BLaER1 treated with 17β-estradiol and CSF1 and Interleukin-3, amounts not matched to agents 10 nM and 100 nM (cell line): ENCODE results near the gene FOXRED1.

Experiments
- H3K27ac ChIP-seq, 11 experiments: shearing (Covaris generic); formaldehyde crosslinking; 2 replicates each; pipeline ENCODE4 v1.8.1; 2022
- H3K27me3 ChIP-seq, 11 experiments: shearing (Covaris generic); formaldehyde crosslinking; 2 replicates each; pipeline ENCODE4 v1.8.1; 2022
- H3K36me3 ChIP-seq, 11 experiments: shearing (Covaris generic); formaldehyde crosslinking; 2 replicates each; pipeline ENCODE4 v1.8.1; 2022
- H3K4me1 ChIP-seq, 10 experiments: shearing (Covaris generic); formaldehyde crosslinking; 2 replicates each; pipeline ENCODE4 v1.8.1; 2022
- H3K4me2 ChIP-seq, 11 experiments: shearing (Covaris generic); formaldehyde crosslinking; 2 replicates each; pipeline ENCODE4 v1.8.1; 2022
- H3K4me3 ChIP-seq, 10 experiments: shearing (Covaris generic); formaldehyde crosslinking; 2 replicates each; pipeline ENCODE4 v1.8.1; 2022
- H3K9ac ChIP-seq, 11 experiments: shearing (Covaris generic); formaldehyde crosslinking; 2 replicates each; pipeline ENCODE4 v1.8.1; 2022
- H3K9me3 ChIP-seq, 11 experiments: shearing (Covaris generic); formaldehyde crosslinking; replicated peaks in 1 of 11; 2 replicates each; pipeline ENCODE4 v1.8.1; 2022
- H4K20me1 ChIP-seq, 11 experiments: shearing (Covaris generic); formaldehyde crosslinking; 2 replicates each; pipeline ENCODE4 v1.8.1; 2022
- Cebpa-rat ChIP-seq, 11 experiments: shearing (Covaris generic); IDR thresholded peaks; 2 replicates each; pipeline ENCODE4 v1.8.1; 2022

Gene FOXRED1

GRCh38 chr11:126281666-126282175 lies 12.8 kb downstream of the FOXRED1 start:
- Histone ChIP-seq H3K4me3 (peak overlapping the region in 9 of 10 experiments; percentile 69 to 87 (median 75); a peak in 14 of 20 replicates), H3K4me1 (peaks cover 43 to 62% (median 50%) of the 10 kb centered on the region in 10 experiments), H3K27ac (peak overlapping the region in 7 of 11 experiments; percentile 82 to 94 (median 86); a peak in 10 of 22 replicates), H3K9me3 (no peaks in the 10 kb centered on the region), H3K27me3 (no peaks in the 10 kb centered on the region), H3K9ac (peak overlapping the region in 9 of 11 experiments; percentile 83 to 92 (median 89); a peak in 13 of 22 replicates), H3K4me2 (peak overlapping the region; percentile 85 to 97 (median 93)), H3K36me3 (peaks cover 13 to 33% (median 27%) of the 10 kb centered on the region in 11 experiments), H4K20me1 (peaks cover 0 to 7% (median 0%) of the 10 kb centered on the region in 11 experiments; a peak in 1 of 22 replicates)
- TF ChIP-seq Cebpa-rat (IDR thresholded peaks at IDR 0.05), result no peak

GRCh38 chr11:126282361-126282735 lies 13.4 kb downstream of the FOXRED1 start:
- H3K9ac ChIP-seq, result peak overlapping the region; percentile 83 to 92 (median 88)
- H3K27ac ChIP-seq, result peak overlapping the region; percentile 81 to 94 (median 85)
- H3K9me3 ChIP-seq, result no peaks in the 10 kb centered on the region

GRCh38 chr11:126282736-126283591 lies 14.0 kb downstream of the FOXRED1 start, which contains the start of gene TIRAP:
Gene TIRAP, plus strand, starts transcription at chr11:126283093. Its CDS starts 7,802 bp downstream, at chr11:126290895.
- Histone ChIP-seq H3K9me3 (no peaks in the 10 kb centered on the region), H3K36me3 (peaks cover 4 to 26% (median 15%) of the 10 kb centered on the region in 11 experiments; a peak in 19 of 22 replicates), H3K27me3 (no peaks in the 10 kb centered on the region), H3K4me2 (peak within 1 kb of the TSS; percentile 85 to 97 (median 93)), H4K20me1 (peaks cover 0 to 7% (median 0%) of the 10 kb centered on the region in 11 experiments; a peak in 2 of 22 replicates), H3K4me3 (peak within 1 kb of the TSS; percentile 69 to 87 (median 75)), H3K9ac (peak within 1 kb of the TSS; percentile 83 to 92 (median 88)), H3K27ac (peak within 1 kb of the TSS; percentile 81 to 94 (median 85)), H3K4me1 (peaks cover 43 to 62% (median 50%) of the 10 kb centered on the region in 10 experiments)
- no peak for TF ChIP-seq Cebpa-rat (IDR thresholded peaks at IDR 0.05)

More at GRCh38 chr11:126282361-126282735, 13.4 kb downstream of the FOXRED1 start:
- H3K4me2 ChIP-seq, result peak overlapping the region; percentile 85 to 97 (median 93)
- H3K4me1 ChIP-seq, result peaks cover 43 to 62% (median 50%) of the 10 kb centered on the region in 10 experiments
- no peak for TF ChIP-seq Cebpa-rat (IDR thresholded peaks at IDR 0.05)
- peaks cover 6 to 26% (median 21%) of the 10 kb centered on the region in 11 experiments for H3K36me3 ChIP-seq
- H3K27me3 ChIP-seq, result no peaks in the 10 kb centered on the region
- H4K20me1 ChIP-seq, result peaks cover 0 to 7% (median 0%) of the 10 kb centered on the region in 11 experiments; a peak in 1 of 22 replicates
- peak overlapping the region; percentile 69 to 87 (median 75) for H3K4me3 ChIP-seq

- TF ChIP-seq Cebpa-rat (IDR thresholded peaks at IDR 0.05), result no peak
- H3K4me2 ChIP-seq, result peak overlapping the region; percentile 85 to 97 (median 93); a peak in 21 of 22 replicates
These were observed 15.9 kb downstream of the FOXRED1 start for GRCh38 chr11:126284829-126285228.

GRCh38 chr11:126288237-126288636 lies 19.3 kb downstream of the FOXRED1 start:
- Histone ChIP-seq H3K9ac (no peak overlapping the region), H3K9me3 (no peaks in the 10 kb centered on the region), H3K4me2 (no peak overlapping the region), H4K20me1 (peaks cover 0 to 30% (median 0%) of the 10 kb centered on the region in 11 experiments; a peak in 2 of 22 replicates), H3K27me3 (no peaks in the 10 kb centered on the region), H3K4me1 (peaks cover 14 to 34% (median 18%) of the 10 kb centered on the region in 10 experiments), H3K4me3 (no peak overlapping the region), H3K27ac (no peak overlapping the region), H3K36me3 (peaks cover 30 to 61% (median 48%) of the 10 kb centered on the region in 11 experiments)
- no peak for TF ChIP-seq Cebpa-rat (IDR thresholded peaks at IDR 0.05)

More at GRCh38 chr11:126284829-126285228, 15.9 kb downstream of the FOXRED1 start:
- Histone ChIP-seq H3K36me3 (peaks cover 0 to 29% (median 19%) of the 10 kb centered on the region in 11 experiments; a peak in 14 of 22 replicates), H3K9me3 (no peaks in the 10 kb centered on the region), H3K27me3 (no peaks in the 10 kb centered on the region), H3K9ac (no peak overlapping the region), H3K4me1 (peaks cover 41 to 55% (median 46%) of the 10 kb centered on the region in 10 experiments), H3K4me3 (no peak overlapping the region), H4K20me1 (peaks cover 0 to 11% (median 0%) of the 10 kb centered on the region in 11 experiments; a peak in 2 of 22 replicates), H3K27ac (peak overlapping the region in 3 of 11 experiments; percentile 20 to 91 (median 88); a peak in 2 of 22 replicates)

GRCh38 chr11:126290887-126291286 lies 21.9 kb downstream of the FOXRED1 start:
- Histone ChIP-seq H3K4me1 (peaks cover 0 to 21% (median 0%) of the 10 kb centered on the region in 10 experiments; a peak in 7 of 20 replicates), H3K36me3 (peaks cover 49 to 82% (median 61%) of the 10 kb centered on the region in 11 experiments), H3K9me3 (no peaks in the 10 kb centered on the region), H3K4me3 (no peak overlapping the region), H3K4me2 (no peak overlapping the region), H4K20me1 (peaks cover 0 to 35% (median 0%) of the 10 kb centered on the region in 11 experiments; a peak in 2 of 22 replicates), H3K27ac (no peak overlapping the region), H3K9ac (0 out of 22 replicates have a peak overlapping the region, but pooled peaks of 1 of the 11 experiments have one; percentile 19), H3K27me3 (no peaks in the 10 kb centered on the region)
- no peak for TF ChIP-seq Cebpa-rat (IDR thresholded peaks at IDR 0.05)

- Histone ChIP-seq H3K27ac (no peak overlapping the region), H3K4me3 (no peak overlapping the region), H4K20me1 (peaks cover 0 to 29% (median 0%) of the 10 kb centered on the region in 11 experiments; a peak in 3 of 22 replicates), H3K4me1 (peaks cover 0 to 21% (median 0%) of the 10 kb centered on the region in 10 experiments; a peak in 7 of 20 replicates), H3K27me3 (no peaks in the 10 kb centered on the region), H3K9me3 (no peaks in the 10 kb centered on the region), H3K9ac (no peak overlapping the region), H3K36me3 (peaks cover 50 to 84% (median 62%) of the 10 kb centered on the region in 11 experiments), H3K4me2 (peak overlapping the region in 3 of 11 experiments; percentile 41 to 66 (median 47); a peak in 5 of 22 replicates)
- TF ChIP-seq Cebpa-rat (IDR thresholded peaks at IDR 0.05), result no peak
These were observed 24.8 kb downstream of the FOXRED1 start for GRCh38 chr11:126293726-126294125.

- Histone ChIP-seq H3K27ac (no peak overlapping the region), H3K4me1 (peaks cover 0 to 21% (median 0%) of the 10 kb centered on the region in 10 experiments; a peak in 7 of 20 replicates), H3K9ac (no peak overlapping the region), H3K4me3 (no peak overlapping the region), H3K9me3 (no peaks in the 10 kb centered on the region), H3K4me2 (no peak overlapping the region), H4K20me1 (peaks cover 0 to 16% (median 0%) of the 10 kb centered on the region in 11 experiments; a peak in 2 of 22 replicates), H3K36me3 (peaks cover 24 to 73% (median 46%) of the 10 kb centered on the region in 11 experiments), H3K27me3 (no peaks in the 10 kb centered on the region)
- TF ChIP-seq Cebpa-rat (IDR thresholded peaks at IDR 0.05), result no peak
These were observed 28.1 kb downstream of the FOXRED1 start for GRCh38 chr11:126297004-126297403.
